ENCODE data around the gene GLMP.

- TF ChIP-seq CTCF (IDR thresholded peaks at IDR 0.05 in 4 of 5, conservative IDR thresholded peaks at IDR 0.05 in 1 of 5) (no peak), POLR2A (IDR thresholded peaks at IDR 0.05) (no peak)
Observed at GRCh38 chr1:156259805-156260204, 35.7 kb downstream of the GLMP start.
